OCI-LY7 (cell line): Measurements from ENCODE around the gene RAPGEF3. TPM values are rescaled to one million over a fixed set of nuclear protein-coding genes. Genes with fewer than 3 reads are reported as not detected.
A peak's percentile ranks its signal among the peaks of the same experiment; 100 is the strongest.

Source experiments
- BruUV-seq: library from RNA; stranded (reverse); fragments of 400-500 nt; replicated peaks from 2 replicates; lab custom pipeline; 2021; lab: Mats Ljungman, UMichigan
- CTCF ChIA-PET: fragments of 300-600 bp; sonication (Branson Sonifier 250); formaldehyde crosslinking; loops from one replicate; lab custom pipeline; 2022; ENCODE audit warnings: antibody characterized with exemption; ENCODE audit not compliant: unreplicated experiment; lab: Charles Lee
- POLR2A ChIA-PET: fragments of 300-600 bp; sonication (Branson Sonifier 250); formaldehyde crosslinking; loops from one replicate; lab custom pipeline; 2022; ENCODE audit warnings: antibody characterized with exemption; lab: Charles Lee
- DNase-seq: peaks from one replicate; pipeline ENCODE4 v3.0.0-alpha.2; 2015; ENCODE audit warnings: low spot score
- H2AFZ ChIP-seq: fragments of 200-600 bp; sonication (generic), shearing (Covaris generic); 2 replicates; pipeline ENCODE4 v1.6.1; 2014; ENCODE audit warnings: mild to moderate bottlenecking, antibody characterized with exemption, low read length, moderate library complexity
- H3K27ac ChIP-seq: fragments of 200-600 bp; sonication (generic); 2 replicates; pipeline ENCODE4 v1.5.1; 2014; ENCODE audit warnings: mixed run types, low read depth, mild to moderate bottlenecking, moderate library complexity, low read length, inconsistent platforms; ENCODE audit not compliant: poor library complexity, severe bottlenecking
- H3K36me3 ChIP-seq: fragments of 200-600 bp; sonication (generic); 2 replicates; pipeline ENCODE4 v1.6.1; 2014; ENCODE audit warnings: mild to moderate bottlenecking, antibody characterized with exemption, low read length, moderate library complexity, mixed read lengths; ENCODE audit not compliant: insufficient read depth
- H3K4me1 ChIP-seq: fragments of 200-600 bp; sonication (generic); 2 replicates; pipeline ENCODE4 v1.5.1; 2014; ENCODE audit warnings: mild to moderate bottlenecking, low read length; ENCODE audit not compliant: insufficient read depth, poor library complexity, severe bottlenecking
- H3K4me2 ChIP-seq: fragments of 200-600 bp; sonication (generic); 2 replicates; pipeline ENCODE4 v1.6.1; 2014; ENCODE audit warnings: mild to moderate bottlenecking, low read length
- H3K4me3 ChIP-seq: fragments of 200-600 bp; sonication (generic); 2 replicates; pipeline ENCODE4 v1.5.1; 2014; ENCODE audit warnings: mild to moderate bottlenecking, low read depth, low read length; ENCODE audit not compliant: poor library complexity, severe bottlenecking
- H3K79me2 ChIP-seq: fragments of 200-600 bp; sonication (generic); 2 replicates; pipeline ENCODE4 v1.6.1; 2016; ENCODE audit warnings: low read depth, mild to moderate bottlenecking, low read length, moderate library complexity, mixed read lengths; ENCODE audit not compliant: insufficient read depth
- H3K9me2 ChIP-seq: fragments of 200-600 bp; sonication (generic); 2 replicates; pipeline ENCODE4 v1.6.1; 2016; ENCODE audit warnings: mild to moderate bottlenecking, low read length, mixed read lengths; ENCODE audit not compliant: insufficient read depth
- H3K9me3 ChIP-seq: fragments of 200-600 bp; sonication (generic); 2 replicates; pipeline ENCODE4 v1.6.1; 2014; ENCODE audit warnings: mild to moderate bottlenecking, mixed run types, low read length, mixed read lengths
- H4K20me1 ChIP-seq: fragments of 200-600 bp; sonication (generic); 2 replicates; pipeline ENCODE4 v1.6.1; 2014; ENCODE audit warnings: mild to moderate bottlenecking, antibody characterized with exemption, low read length, moderate library complexity, mixed read lengths; ENCODE audit not compliant: insufficient read depth
- CTCF ChIP-seq: fragments of 200-600 bp; sonication (generic); conservative IDR thresholded peaks from 2 replicates; pipeline ENCODE4 v1.5.1; 2014; ENCODE audit warnings: mild to moderate bottlenecking, antibody characterized with exemption, low read length, moderate library complexity, mixed read lengths
- EZH2phosphoT487 ChIP-seq: fragments of 200-600 bp; sonication (generic); IDR thresholded peaks from 2 replicates; pipeline ENCODE4 v1.6.1; 2018; ENCODE audit warnings: low read depth, borderline replicate concordance, mild to moderate bottlenecking, mixed run types, antibody characterized with exemption, low read length, moderate library complexity, mixed read lengths
- intact Hi-C: fragments of 100-400 bp; cut with micrococcal nuclease; formaldehyde crosslinking; loops from one replicate; pipeline ENCODE4 v1.10.0; 2022; ENCODE audit not compliant: unreplicated experiment
- total RNA-seq, 2 experiments: library from RNA; depleted of rRNA in 1 of 2; stranded (reverse); fragments of >200 nt in 1 of 2; shearing (Covaris generic) in 1 of 2; gene quantifications; 2 replicates each; pipeline ENCODE4 v1.2.3, GENCODE V29; 2014 to 2022

The RAPGEF3 gene
- total RNA-seq, 2 experiments from 2014 or later: 0.69 to 4.7 TPM

- Histone ChIP-seq H2AFZ (no peak overlapping the region), H3K4me1 (peaks cover 53% of the 10 kb centered on the region), H3K9me2 (no peaks in the 10 kb centered on the region), H3K9me3 (no peaks in the 10 kb centered on the region), H3K36me3 (peaks cover 30% of the 10 kb centered on the region), H3K4me2 (peak overlapping the region; percentile 31), H4K20me1 (peaks cover 24% of the 10 kb centered on the region), H3K27ac (no peak overlapping the region), H3K4me3 (no peak overlapping the region), H3K79me2 (peaks cover 21% of the 10 kb centered on the region; the same call in 1 of the 2 replicates)
- intact Hi-C loops: no loop called here
- BruUV-seq: no TSS peak
- DNase-seq: no peak
- TF ChIP-seq EZH2phosphoT487: no peak
- no peak for TF ChIP-seq CTCF
- ChIA-PET CTCF (no interaction called here), POLR2A (interaction anchor here (0.6 to 1.4 kb wide), 3 partner anchors 13 to 45 kb away, joined by 5 to 8 read pairs (median 6); partner anchors contain the start of gene RAPGEF3)
These were observed 44.7 kb upstream of the RAPGEF3 start for GRCh38 chr12:47803191-47803875.

- Histone ChIP-seq H3K4me2 (no peak overlapping the region), H3K9me3 (no peaks in the 10 kb centered on the region), H3K9me2 (no peaks in the 10 kb centered on the region), H3K27ac (no peak overlapping the region), H3K36me3 (peaks cover 38% of the 10 kb centered on the region), H4K20me1 (peaks cover 16% of the 10 kb centered on the region; the same call in 1 of the 2 replicates), H3K4me1 (peaks cover 51% of the 10 kb centered on the region), H3K79me2 (peaks cover 15% of the 10 kb centered on the region; the same call in 1 of the 2 replicates), H3K4me3 (no peak overlapping the region), H2AFZ (no peak overlapping the region)
- ChIA-PET CTCF (interaction anchor here (0.6 to 2.7 kb wide), 5 partner anchors 14 to 83 kb away, joined by 3 to 13 read pairs (median 5); no protein-coding TSS in a partner anchor), POLR2A (interaction anchor here (0.8 to 2.4 kb wide), 4 partner anchors 15 to 36 kb away, joined by 3 to 17 read pairs (median 4); no protein-coding TSS in a partner anchor)
- peak; percentile 31 for DNase-seq
- intact Hi-C loops: no loop called here
- no TSS peak for BruUV-seq
- peak; percentile 66 for TF ChIP-seq CTCF
- no peak for TF ChIP-seq EZH2phosphoT487
These were observed 43.6 kb upstream of the RAPGEF3 start for GRCh38 chr12:47802312-47802711.

GRCh38 chr12:47801904-47802246, 43.2 kb upstream of the RAPGEF3 start:
- intact Hi-C loops: no loop called here
- BruUV-seq: no TSS peak
- Histone ChIP-seq H2AFZ (no peak overlapping the region), H3K36me3 (peaks cover 40% of the 10 kb centered on the region), H3K9me3 (no peaks in the 10 kb centered on the region), H4K20me1 (peaks cover 16% of the 10 kb centered on the region; the same call in 1 of the 2 replicates), H3K4me1 (peaks cover 48% of the 10 kb centered on the region), H3K79me2 (peaks cover 10% of the 10 kb centered on the region; the same call in 1 of the 2 replicates), H3K4me2 (no peak overlapping the region), H3K27ac (no peak overlapping the region), H3K9me2 (no peaks in the 10 kb centered on the region), H3K4me3 (no peak overlapping the region)
- TF ChIP-seq EZH2phosphoT487: no peak
- TF ChIP-seq CTCF: no peak
- ChIA-PET POLR2A (interaction anchor here (0.8 to 2.4 kb wide), 4 partner anchors 15 to 37 kb away, joined by 3 to 17 read pairs (median 4); no protein-coding TSS in a partner anchor), CTCF (interaction anchor here (0.6 to 2.7 kb wide), 7 partner anchors 15 to 83 kb away, joined by 3 to 13 read pairs (median 4); no protein-coding TSS in a partner anchor)
- DNase-seq: no peak
